ENCODE data around the gene TSC22D2.

The TSC22D2 gene

DNA sequence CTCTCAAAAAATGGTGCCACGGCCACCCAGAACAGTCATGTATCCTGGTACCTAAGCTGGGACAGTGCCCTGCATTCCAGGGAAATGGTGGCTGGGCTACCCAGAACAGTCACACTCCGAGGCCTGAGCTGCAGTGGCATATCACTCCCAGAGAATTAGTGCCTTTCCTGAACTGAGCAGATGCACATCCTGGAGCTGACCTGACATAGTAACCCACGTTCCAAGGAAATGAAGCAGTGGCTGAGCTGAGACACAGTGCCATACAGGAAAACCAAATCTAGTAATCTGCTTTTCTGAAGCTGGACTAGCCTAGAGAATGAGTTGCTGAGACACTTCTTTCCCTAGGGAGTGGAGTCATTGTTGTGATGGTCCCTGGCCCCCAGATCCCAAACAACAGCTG, 96.4 kb downstream of the TSC22D2 start:
- H3K27me3 ChIP-seq (replicated peaks; ENCODE audit: insufficient read depth, low read length): no peaks in the 10 kb centered on the region
- H3F3A ChIP-seq (ENCODE audit: insufficient read depth, low read length): no peaks in the 10 kb centered on the region
- no peak overlapping the region for H3K27ac ChIP-seq (ENCODE audit: low read length)
- no peaks in the 10 kb centered on the region for H3K9me2 ChIP-seq (replicated peaks; ENCODE audit: insufficient read depth, low read length)
- no peaks in the 10 kb centered on the region for H4K20me1 ChIP-seq (ENCODE audit: insufficient read depth, low read length)
- no peak overlapping the region for H3K4me3 ChIP-seq (ENCODE audit: low read length)
- TF ChIP-seq, protein P1, sequence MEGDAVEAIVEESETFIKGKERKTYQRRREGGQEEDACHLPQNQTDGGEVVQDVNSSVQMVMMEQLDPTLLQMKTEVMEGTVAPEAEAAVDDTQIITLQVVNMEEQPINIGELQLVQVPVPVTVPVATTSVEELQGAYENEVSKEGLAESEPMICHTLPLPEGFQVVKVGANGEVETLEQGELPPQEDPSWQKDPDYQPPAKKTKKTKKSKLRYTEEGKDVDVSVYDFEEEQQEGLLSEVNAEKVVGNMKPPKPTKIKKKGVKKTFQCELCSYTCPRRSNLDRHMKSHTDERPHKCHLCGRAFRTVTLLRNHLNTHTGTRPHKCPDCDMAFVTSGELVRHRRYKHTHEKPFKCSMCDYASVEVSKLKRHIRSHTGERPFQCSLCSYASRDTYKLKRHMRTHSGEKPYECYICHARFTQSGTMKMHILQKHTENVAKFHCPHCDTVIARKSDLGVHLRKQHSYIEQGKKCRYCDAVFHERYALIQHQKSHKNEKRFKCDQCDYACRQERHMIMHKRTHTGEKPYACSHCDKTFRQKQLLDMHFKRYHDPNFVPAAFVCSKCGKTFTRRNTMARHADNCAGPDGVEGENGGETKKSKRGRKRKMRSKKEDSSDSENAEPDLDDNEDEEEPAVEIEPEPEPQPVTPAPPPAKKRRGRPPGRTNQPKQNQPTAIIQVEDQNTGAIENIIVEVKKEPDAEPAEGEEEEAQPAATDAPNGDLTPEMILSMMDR (IDR thresholded peaks at IDR 0.05; ENCODE audit: low read length): no peak
- TF ChIP-seq EZH2 (optimal IDR thresholded peaks at IDR 0.05; ENCODE audit: low read depth, low read length) (no peak), EZH2phosphoT487 (IDR thresholded peaks at IDR 0.05; ENCODE audit: low read length) (no peak)
- H2AFZ ChIP-seq (ENCODE audit: low read length): no peak overlapping the region
- no peak for DNase-seq
- H3K79me2 ChIP-seq (ENCODE audit: low read length): no peaks in the 10 kb centered on the region
- H3K9me3 ChIP-seq (replicated peaks; ENCODE audit: insufficient read depth, low read length): no peaks in the 10 kb centered on the region
- H3K9ac ChIP-seq (ENCODE audit: low read length): no peak overlapping the region
- H3K36me3 ChIP-seq (replicated peaks; ENCODE audit: insufficient read depth, low read length): no peaks in the 10 kb centered on the region
- no peaks in the 10 kb centered on the region for H3K4me1 ChIP-seq (ENCODE audit: low read length)
- no peak overlapping the region for H3K4me2 ChIP-seq (ENCODE audit: low read depth, low read length)

DNA sequence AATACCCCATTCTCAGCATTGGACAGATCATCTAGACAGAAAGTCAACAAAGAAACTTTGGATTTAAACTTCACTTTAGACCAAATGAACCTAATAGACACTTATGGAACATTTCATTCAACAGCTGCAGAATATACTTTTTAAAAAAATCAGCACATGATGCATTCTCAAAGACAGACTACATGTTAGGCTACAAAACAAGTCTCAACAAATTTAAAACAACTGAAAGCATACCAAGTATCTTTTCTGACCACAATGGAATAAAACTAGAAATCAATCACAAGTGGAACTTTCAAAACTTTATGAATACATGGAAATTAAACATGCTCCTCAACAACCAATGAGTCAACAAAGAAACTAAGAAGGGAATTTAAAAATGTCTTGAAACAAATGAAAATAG, 100.3 kb downstream of the TSC22D2 start:
- H3K4me2 ChIP-seq (ENCODE audit: low read depth, low read length): no peak overlapping the region
- H3K36me3 ChIP-seq (replicated peaks; ENCODE audit: insufficient read depth, low read length): no peaks in the 10 kb centered on the region
- DNase-seq: no peak
- H3K9me3 ChIP-seq (replicated peaks; ENCODE audit: insufficient read depth, low read length): no peaks in the 10 kb centered on the region
- H3K9ac ChIP-seq (ENCODE audit: low read length): no peak overlapping the region
- H2AFZ ChIP-seq (ENCODE audit: low read length): no peak overlapping the region
- H3K27ac ChIP-seq (ENCODE audit: low read length): no peak overlapping the region
- H3K27me3 ChIP-seq (replicated peaks; ENCODE audit: insufficient read depth, low read length): no peaks in the 10 kb centered on the region
- H3K4me1 ChIP-seq (ENCODE audit: low read length): no peaks in the 10 kb centered on the region
- H3K4me3 ChIP-seq (ENCODE audit: low read length): no peak overlapping the region
- no peaks in the 10 kb centered on the region for H3K79me2 ChIP-seq (ENCODE audit: low read length)
- H3K9me2 ChIP-seq (replicated peaks; ENCODE audit: insufficient read depth, low read length): no peaks in the 10 kb centered on the region
- no peaks in the 10 kb centered on the region for H3F3A ChIP-seq (ENCODE audit: insufficient read depth, low read length)
- no peak for TF ChIP-seq EZH2phosphoT487 (IDR thresholded peaks at IDR 0.05; ENCODE audit: low read length)
- no peak for TF ChIP-seq EZH2 (optimal IDR thresholded peaks at IDR 0.05; ENCODE audit: low read depth, low read length)
- TF ChIP-seq, protein P1 (IDR thresholded peaks at IDR 0.05; ENCODE audit: low read length): no peak
- H4K20me1 ChIP-seq (ENCODE audit: insufficient read depth, low read length): no peaks in the 10 kb centered on the region

DNA sequence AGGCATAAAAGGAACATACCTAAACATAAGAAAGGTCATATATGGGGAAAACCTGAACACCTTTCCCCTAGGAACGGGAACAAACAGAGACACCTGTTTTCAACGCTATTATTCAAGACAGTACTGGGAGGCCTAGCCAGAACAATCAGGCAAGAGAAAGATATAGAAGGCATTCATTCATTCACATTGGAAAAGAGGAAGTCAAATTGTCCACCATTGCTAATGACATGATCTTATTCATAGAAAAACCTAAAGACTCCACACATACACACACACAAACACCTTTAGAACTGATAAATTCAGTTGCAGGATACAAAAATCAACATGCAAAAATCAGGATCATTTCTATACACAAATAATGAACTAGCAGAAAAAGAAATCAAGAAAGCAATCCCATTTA, 101.7 kb downstream of the TSC22D2 start:
- Histone ChIP-seq H3K4me3 (ENCODE audit: low read length) (no peak overlapping the region), H3K4me2 (ENCODE audit: low read depth, low read length) (no peak overlapping the region), H3F3A (ENCODE audit: insufficient read depth, low read length) (no peaks in the 10 kb centered on the region), H3K9me2 (replicated peaks; ENCODE audit: insufficient read depth, low read length) (no peaks in the 10 kb centered on the region), H3K27me3 (replicated peaks; ENCODE audit: insufficient read depth, low read length) (no peaks in the 10 kb centered on the region), H2AFZ (ENCODE audit: low read length) (no peak overlapping the region), H4K20me1 (ENCODE audit: insufficient read depth, low read length) (no peaks in the 10 kb centered on the region), H3K36me3 (replicated peaks; ENCODE audit: insufficient read depth, low read length) (no peaks in the 10 kb centered on the region), H3K9me3 (replicated peaks; ENCODE audit: insufficient read depth, low read length) (no peaks in the 10 kb centered on the region), H3K4me1 (ENCODE audit: low read length) (no peaks in the 10 kb centered on the region), H3K79me2 (ENCODE audit: low read length) (no peaks in the 10 kb centered on the region), H3K27ac (ENCODE audit: low read length) (no peak overlapping the region), H3K9ac (ENCODE audit: low read length) (no peak overlapping the region)
- no peak for DNase-seq
- TF ChIP-seq, protein P1 (IDR thresholded peaks at IDR 0.05; ENCODE audit: low read length): no peak
- TF ChIP-seq EZH2phosphoT487 (IDR thresholded peaks at IDR 0.05; ENCODE audit: low read length) (no peak), EZH2 (optimal IDR thresholded peaks at IDR 0.05; ENCODE audit: low read depth, low read length) (no peak)

All from MM.1S (cell line).